Islet precursor cell (in vitro differentiated cells): ENCODE measurements around the gene STK16.
"Not testable (repeated sequence)": the region's sequence is repeated elsewhere in the genome, so short reads cannot be mapped to it uniquely, and the experiment has no call there.

ENCODE experiments used
- DNase-seq: peaks from one replicate; pipeline ENCODE4 v3.0.0-alpha.2; 2018

STK16 gene

GRCh38 chr2:219272356-219272755, 27.1 kb downstream of the STK16 start:
- no peak for DNase-seq

GRCh38 chr2:219272995-219273394, 27.7 kb downstream of the STK16 start:
- DNase-seq, result no peak

- peak; percentile 95 for DNase-seq
Observed at GRCh38 chr2:219273937-219274336, 28.7 kb downstream of the STK16 start.

GRCh38 chr2:219274361-219274921, 29.2 kb downstream of the STK16 start:
- peak; percentile 97 for DNase-seq

DNA sequence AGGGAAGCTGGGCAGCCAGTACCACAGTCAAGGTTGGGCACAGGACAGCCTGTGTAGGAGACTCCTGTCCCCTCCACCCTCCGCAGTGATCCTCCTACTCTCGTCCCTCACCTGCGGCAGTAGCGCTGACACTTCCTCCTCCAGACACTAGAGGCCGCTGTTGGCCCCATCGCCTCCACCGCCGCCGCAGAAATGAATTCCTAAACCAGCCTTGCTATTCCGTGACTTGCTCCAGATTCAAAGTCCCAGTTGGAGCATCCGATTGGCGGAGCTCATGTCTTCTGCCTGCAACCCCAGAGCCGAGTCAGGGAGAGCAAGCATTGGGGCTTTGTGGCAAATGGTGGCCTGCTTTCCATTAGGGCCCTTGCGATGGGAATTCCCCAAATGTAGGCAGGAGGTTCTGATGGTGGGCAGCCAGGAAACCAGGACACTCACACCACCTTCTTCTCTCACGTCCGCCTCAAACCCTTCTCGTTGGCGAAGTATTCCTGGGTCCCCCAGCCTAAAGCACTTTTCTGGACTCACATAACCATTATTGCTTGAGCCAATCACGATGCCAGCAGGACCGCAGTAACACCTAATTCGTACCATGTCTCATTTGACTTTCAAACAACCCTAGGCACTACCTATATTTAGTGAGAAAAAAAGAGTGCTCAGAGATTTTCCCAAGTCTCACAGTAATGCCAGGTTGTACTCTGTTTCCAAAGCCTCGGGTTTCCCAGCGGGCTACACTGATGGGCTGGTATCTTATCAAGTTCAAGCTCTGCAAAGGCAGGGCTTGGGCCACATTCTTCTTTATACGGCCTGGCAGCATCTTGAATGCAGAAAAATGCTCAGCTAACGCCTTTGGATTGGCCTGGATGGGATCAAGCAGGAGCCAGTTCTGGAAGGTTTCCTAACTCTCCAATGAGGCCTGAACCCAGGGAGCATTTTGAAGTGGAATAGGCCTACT, 32.7 kb downstream of the STK16 start:
- peak; percentile 96 for DNase-seq

- DNase-seq, result no peak
Observed at GRCh38 chr2:219278655-219279150, 33.4 kb downstream of the STK16 start.

GRCh38 chr2:219279151-219279915, 34.1 kb downstream of the STK16 start, which contains the start of gene DNAJB2:
TSS of gene DNAJB2 (plus strand) at chr2:219279366. CDS start at chr2:219279834, 468 bp downstream.
- DNase-seq, result peak; percentile 99

DNA sequence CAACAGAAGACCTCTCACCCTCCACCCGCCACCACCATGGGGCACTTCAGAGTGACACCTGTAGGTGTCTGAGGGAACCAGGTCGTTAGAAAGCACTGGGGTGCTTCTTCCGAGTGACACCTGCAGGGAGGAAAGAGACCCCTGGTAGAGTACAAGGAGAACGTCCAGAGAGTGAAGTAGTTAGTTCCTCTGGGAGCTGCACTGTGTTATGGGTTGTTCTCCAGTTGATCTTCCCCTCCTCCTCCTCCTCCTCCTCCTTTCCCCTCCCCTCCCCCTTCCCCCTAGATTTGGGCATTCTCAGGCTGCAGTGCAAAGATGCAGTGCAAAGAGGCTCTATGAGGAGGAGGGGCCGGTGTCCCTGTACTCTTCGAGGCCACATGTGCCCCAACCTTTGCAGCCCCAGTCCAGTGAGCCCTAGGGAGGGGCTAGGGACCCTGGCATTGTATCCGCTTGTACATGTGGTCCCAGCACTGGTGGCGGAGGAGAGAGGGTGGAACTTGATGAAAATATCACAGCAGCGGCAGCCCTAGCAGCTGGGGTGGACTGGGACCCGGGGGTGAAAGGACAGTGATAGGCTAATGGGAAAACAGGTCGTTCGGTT, 34.7 kb downstream of the STK16 start:
- no peak for DNase-seq

DNA sequence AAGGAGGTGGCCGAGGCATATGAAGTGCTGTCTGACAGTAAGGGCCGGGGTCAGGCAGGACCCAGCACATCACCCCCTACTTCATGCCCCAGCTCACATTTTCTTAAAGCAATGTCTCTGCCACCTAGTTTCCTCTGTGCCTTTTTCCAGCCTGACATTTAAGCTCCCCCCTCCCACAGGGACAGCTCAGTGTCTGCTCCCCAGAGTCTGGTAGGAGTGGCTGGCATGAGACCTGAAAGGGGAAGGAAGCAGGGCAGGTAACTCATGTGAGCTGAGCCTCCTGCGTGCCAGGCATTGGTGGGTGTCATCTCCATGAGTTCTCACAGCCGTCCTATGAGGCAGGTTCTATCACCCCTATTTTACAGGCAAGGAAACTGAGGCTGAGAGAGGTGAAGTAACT, 35.4 kb downstream of the STK16 start:
- no peak for DNase-seq

DNA sequence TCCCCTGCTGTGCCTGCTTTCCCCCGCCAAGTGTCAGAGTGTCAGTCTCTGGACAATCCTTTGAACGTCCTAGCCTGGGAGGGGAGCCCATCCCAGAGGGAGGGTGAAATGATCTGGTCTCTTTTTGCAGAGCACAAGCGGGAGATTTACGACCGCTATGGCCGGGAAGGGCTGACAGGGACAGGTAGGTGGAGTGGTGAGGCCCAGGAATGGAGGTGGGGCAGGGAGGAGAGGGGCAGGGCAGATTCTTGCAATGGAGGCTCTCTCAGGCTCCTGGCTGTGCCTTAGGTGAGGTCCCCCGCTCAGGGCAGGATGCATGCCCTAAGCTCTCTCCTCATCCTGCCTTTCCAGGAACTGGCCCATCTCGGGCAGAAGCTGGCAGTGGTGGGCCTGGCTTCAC, 36.3 kb downstream of the STK16 start:
- DNase-seq, result peak; percentile 69

- peak; percentile 6 for DNase-seq
Observed at GRCh38 chr2:219282375-219282774, 37.1 kb downstream of the STK16 start.

DNA sequence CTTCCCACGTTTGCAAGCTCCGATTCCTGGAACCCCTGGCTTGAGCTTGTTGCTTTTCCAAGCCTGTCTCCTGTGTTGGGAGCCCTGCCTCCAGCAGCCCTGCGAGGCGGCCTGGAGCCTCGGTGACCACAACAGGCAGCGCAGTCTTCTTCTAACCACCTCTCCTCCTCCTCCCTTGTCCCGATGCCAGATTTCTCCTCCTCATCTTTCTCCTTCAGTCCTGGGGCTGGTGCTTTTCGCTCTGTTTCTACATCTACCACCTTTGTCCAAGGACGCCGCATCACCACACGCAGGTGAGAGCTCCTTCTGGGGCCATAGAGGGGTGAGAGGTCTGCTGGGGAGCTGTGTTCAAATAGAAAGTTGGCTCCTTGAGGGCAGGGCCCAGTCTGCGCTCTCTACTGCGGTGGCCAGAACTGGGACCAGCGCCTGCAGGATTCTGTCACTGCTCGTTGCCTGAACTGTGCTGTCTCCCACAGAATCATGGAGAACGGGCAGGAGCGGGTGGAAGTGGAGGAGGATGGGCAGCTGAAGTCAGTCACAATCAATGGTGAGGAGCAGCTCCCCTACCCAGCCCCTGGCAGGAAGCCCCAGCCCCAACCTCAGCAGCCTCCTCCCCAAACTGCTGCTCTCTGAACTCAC, 37.8 kb downstream of the STK16 start:
- DNase-seq, result no peak

DNA sequence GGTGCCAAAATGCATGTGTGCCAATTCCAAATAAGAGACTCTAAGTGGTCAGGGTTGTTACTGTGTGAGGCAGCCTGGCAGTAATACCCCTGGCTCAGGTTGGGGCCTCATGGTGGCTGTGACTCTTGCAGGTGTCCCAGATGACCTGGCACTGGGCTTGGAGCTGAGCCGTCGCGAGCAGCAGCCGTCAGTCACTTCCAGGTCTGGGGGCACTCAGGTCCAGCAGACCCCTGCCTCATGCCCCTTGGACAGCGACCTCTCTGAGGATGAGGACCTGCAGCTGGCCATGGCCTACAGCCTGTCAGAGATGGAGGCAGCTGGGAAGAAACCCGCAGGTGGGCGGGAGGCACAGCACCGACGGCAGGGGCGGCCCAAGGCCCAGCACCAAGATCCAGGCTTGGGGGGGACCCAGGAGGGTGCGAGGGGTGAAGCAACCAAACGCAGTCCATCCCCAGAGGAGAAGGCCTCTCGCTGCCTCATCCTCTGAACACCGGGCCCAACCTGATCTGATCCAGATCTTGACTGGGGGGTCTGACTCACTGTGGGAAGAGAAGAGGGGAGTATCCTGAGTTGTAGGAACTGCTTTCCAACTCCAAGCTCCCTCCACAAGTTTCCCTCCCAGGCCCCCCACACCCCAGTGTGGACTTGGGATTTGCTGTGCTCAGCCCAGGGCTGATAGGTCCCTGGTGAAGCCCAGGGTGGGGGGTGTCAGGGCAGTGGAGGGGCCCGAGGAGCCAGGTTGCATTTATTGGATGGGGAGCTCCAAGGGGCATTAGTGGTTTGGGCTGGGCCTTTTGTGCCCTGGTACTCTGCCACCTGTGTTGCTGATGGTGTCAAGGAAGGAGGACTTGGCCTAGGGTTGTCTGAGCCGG, 39.5 kb downstream of the STK16 start:
- DNase-seq, result no peak

DNA sequence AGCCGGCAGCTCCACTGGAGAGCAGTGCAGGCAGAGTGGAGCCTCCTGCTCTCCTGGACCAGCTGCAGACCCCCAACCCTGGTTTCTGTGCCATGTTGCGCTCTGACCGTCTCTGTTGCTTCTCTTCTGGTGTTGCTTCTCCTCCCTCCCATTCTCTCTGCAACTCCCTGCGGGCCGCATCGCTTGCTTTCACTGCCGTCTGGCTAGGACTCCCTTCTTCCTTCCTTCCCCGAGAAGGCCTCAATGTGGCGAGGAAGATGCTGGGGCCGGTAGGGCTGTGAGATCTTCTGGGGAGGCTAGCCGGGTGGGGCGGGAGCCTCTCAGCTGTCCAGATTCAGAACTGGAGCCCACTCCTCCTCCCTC, 40.1 kb downstream of the STK16 start:
- DNase-seq, result no peak

DNA sequence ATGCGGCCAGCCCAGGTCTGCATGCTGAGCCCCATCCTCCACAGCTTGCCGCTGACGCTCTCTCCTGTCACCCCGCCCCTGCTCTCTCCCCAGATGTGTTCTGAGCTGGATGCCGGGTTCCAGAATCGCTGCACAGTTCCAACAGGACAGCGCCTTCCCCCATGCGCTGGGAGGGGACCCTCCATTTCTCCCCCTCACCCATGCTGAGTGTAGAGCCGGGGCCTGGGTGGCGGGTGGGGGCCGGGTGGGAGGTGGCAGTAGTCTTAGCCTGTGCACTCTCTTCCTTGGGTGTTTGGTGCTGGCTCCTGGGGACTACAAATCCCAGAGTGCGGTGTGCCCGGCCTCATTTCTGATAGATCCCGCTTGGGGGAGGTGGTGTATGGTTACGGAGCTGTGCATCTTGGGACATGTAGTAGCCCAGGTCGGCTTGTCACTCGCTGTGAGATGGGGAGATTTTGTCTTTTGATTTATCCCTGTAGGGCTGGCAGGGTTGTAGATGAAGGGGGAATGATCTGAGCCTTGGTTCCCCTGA, 40.7 kb downstream of the STK16 start:
- DNase-seq, result peak; percentile 71

DNA sequence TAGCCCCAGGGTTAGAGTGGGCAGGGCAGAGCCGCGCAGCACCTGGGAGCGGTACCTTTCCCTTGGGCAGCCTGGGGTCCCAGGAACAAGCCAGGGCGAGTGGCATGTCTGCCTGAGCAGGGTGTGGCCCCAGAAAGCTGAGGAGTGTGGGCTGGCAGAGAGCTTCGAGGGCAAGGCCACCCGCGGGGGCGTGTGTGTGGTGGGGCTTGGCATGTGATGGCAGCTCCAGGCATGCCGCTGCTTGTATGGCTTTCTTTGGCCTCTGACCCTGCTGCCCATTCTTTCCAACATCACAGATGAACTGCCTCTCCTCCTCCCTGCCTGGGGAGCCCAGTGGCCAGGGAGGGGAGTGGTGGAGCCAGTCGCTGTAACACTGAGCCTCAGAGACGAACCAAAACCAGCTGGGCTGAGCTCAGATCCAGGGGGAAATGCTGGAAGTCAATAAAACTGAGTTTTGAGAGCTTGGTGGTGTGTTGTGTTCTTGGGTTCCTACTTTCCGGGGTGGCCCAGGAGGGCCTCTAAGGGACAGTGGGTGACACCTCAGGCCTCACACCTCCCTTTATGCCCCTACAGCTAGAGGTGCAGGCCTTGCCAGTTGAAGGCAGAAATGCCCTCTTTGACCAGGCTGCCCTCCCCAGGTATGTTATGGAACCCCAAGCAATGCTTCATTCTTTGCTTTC, 41.3 kb downstream of the STK16 start:
- no peak for DNase-seq

GRCh38 chr2:219287116-219287440, 41.8 kb downstream of the STK16 start:
- DNase-seq, result not testable (repeated sequence)

GRCh38 chr2:219287580-219288265, 42.4 kb downstream of the STK16 start:
- peak; percentile 74 for DNase-seq

- no peak for DNase-seq
Observed at GRCh38 chr2:219289195-219289536, 43.9 kb downstream of the STK16 start.
